Upper lobe of left lung (tissue), 6 donors: Measurements from ENCODE around the gene LRP1B. TPM values are rescaled to one million over a fixed set of nuclear protein-coding genes. Genes with fewer than 3 reads are reported as not detected.

Source experiments
- ATAC-seq, 2 donors: fragments of 200-7000 bp; cut with Tn5 transposase; one replicate each; pipeline ENCODE4 v1.9.1; 2022; ENCODE audit warnings: mild to moderate bottlenecking in 2 of 2, moderate library complexity in 2 of 2; ENCODE audit not compliant: low FRiP score in 2 of 2
- DNase-seq, 2 donors: peaks; one replicate each; pipeline ENCODE4 v3.0.0-alpha.2; 2019 to 2020
- H3K27ac ChIP-seq, 4 donors: fragments of 200-600 bp; sonication (generic); one replicate each; pipeline ENCODE4 v1.5.1; 2016 to 2019
- H3K27me3 ChIP-seq, 4 donors: fragments of 200-600 bp; sonication (generic); one replicate each; pipeline ENCODE4 v1.5.1; 2017 to 2019
- H3K36me3 ChIP-seq, 4 donors: fragments of 200-600 bp; sonication (generic); one replicate each; pipeline ENCODE4 v1.5.1; 2016 to 2019
- H3K4me1 ChIP-seq, 4 donors: fragments of 200-600 bp; sonication (generic); one replicate each; pipeline ENCODE4 v1.5.1; 2018 to 2019
- H3K4me3 ChIP-seq, 4 donors: fragments of 200-600 bp; sonication (generic); one replicate each; pipeline ENCODE4 v1.5.1; 2017 to 2019; ENCODE audit warnings: mild to moderate bottlenecking in 2 of 4, moderate library complexity in 1 of 4
- H3K9me3 ChIP-seq, 4 donors: fragments of 200-600 bp; sonication (generic); one replicate each; pipeline ENCODE4 v1.5.1; 2018 to 2019
- CTCF ChIP-seq, 6 experiments: fragments of 450-650 bp in 4 of 6; fragments of 200-600 bp in 2 of 6; sonication (generic) in 2 of 6; IDR thresholded peaks; one replicate each; pipeline ENCODE4 v1.5.1; 2016 to 2019; ENCODE audit warnings: antibody characterized with exemption in 6 of 6
- EP300 ChIP-seq, 4 donors: sonication (generic); formaldehyde crosslinking; IDR thresholded peaks; one replicate each; pipeline ENCODE4 v1.5.1; 2017; ENCODE audit warnings: antibody characterized with exemption in 4 of 4, control low read depth in 2 of 4
- POLR2A ChIP-seq, 4 donors: fragments of 450-650 bp; IDR thresholded peaks; one replicate each; pipeline ENCODE4 v1.5.1; 2016 to 2017; ENCODE audit warnings: antibody characterized with exemption in 4 of 4, mild to moderate bottlenecking in 2 of 4
- POLR2AphosphoS5 ChIP-seq, 2 donors: sonication (generic); formaldehyde crosslinking; IDR thresholded peaks; one replicate each; pipeline ENCODE4 v1.5.1; 2017; ENCODE audit warnings: antibody characterized with exemption in 2 of 2
- WGBS, 2 donors: methylation state at CpG; one replicate each; pipeline ENCODE4 v1.1.5; 2017 to 2018; 5-methylcytosine and 5-hydroxymethylcytosine counted together
- total RNA-seq, 6 donors: library from RNA; depleted of rRNA in 4 of 6; stranded (reverse); fragments of >200 nt in 4 of 6; gene quantifications; one replicate each; pipeline versions ENCODE4 v1.1.0 to v1.2.1, GENCODE V29; 2016 to 2021
- donor health status: DM: no; HTN: no; CAD: no; lungs with moderate emphysema.
- donor health status: DM: no; HTN: yes; CAD: no; lungs with severe emphysema.

LRP1B gene
- total RNA-seq, 6 donors from 2014 or later: under 0.01 to 0.46 (median 0.11) TPM

GRCh38 chr2:141038341-141038740 lies 1092.5 kb downstream of the LRP1B start:
- no peak overlapping the region for H3K4me3 ChIP-seq
- no peak for ATAC-seq
- H3K27ac ChIP-seq: no peak overlapping the region
- H3K4me1 ChIP-seq: no peaks in the 10 kb centered on the region
- DNase-seq: no peak
- no peaks in the 10 kb centered on the region for H3K27me3 ChIP-seq
- no peak for TF ChIP-seq EP300 (IDR thresholded peaks at IDR 0.05)
- TF ChIP-seq POLR2AphosphoS5 (IDR thresholded peaks at IDR 0.05): no peak
- TF ChIP-seq POLR2A (IDR thresholded peaks at IDR 0.05): no peak
- no peak for TF ChIP-seq CTCF (IDR thresholded peaks at IDR 0.05)
- no peaks in the 10 kb centered on the region for H3K9me3 ChIP-seq
- 60 to 82% methylated on average over 2 of the region's 2 CpGs for WGBS, 2 donors
- H3K36me3 ChIP-seq: no peaks in the 10 kb centered on the region

- Histone ChIP-seq H3K36me3 (no peaks in the 10 kb centered on the region), H3K27ac (no peak overlapping the region), H3K4me3 (no peak overlapping the region), H3K27me3 (no peaks in the 10 kb centered on the region), H3K9me3 (no peaks in the 10 kb centered on the region), H3K4me1 (no peaks in the 10 kb centered on the region)
- 60 to 71% methylated on average over 2 of the region's 2 CpGs for WGBS, 2 donors
- ATAC-seq (no peak), DNase-seq (no peak)
- TF ChIP-seq POLR2AphosphoS5 (IDR thresholded peaks at IDR 0.05): no peak
- no peak for TF ChIP-seq POLR2A (IDR thresholded peaks at IDR 0.05)
- no peak for TF ChIP-seq EP300 (IDR thresholded peaks at IDR 0.05)
- no peak for TF ChIP-seq CTCF (IDR thresholded peaks at IDR 0.05)
These were observed 1093.5 kb downstream of the LRP1B start for GRCh38 chr2:141037361-141037760.

GRCh38 chr2:141035846-141036420 lies 1094.9 kb downstream of the LRP1B start:
- Histone ChIP-seq H3K4me1 (no peaks in the 10 kb centered on the region), H3K36me3 (no peaks in the 10 kb centered on the region), H3K27me3 (no peaks in the 10 kb centered on the region), H3K9me3 (no peaks in the 10 kb centered on the region), H3K27ac (no peak overlapping the region), H3K4me3 (no peak overlapping the region)
- no peak for TF ChIP-seq CTCF (IDR thresholded peaks at IDR 0.05)
- no peak for TF ChIP-seq POLR2A (IDR thresholded peaks at IDR 0.05)
- no peak for TF ChIP-seq EP300 (IDR thresholded peaks at IDR 0.05)
- no peak for TF ChIP-seq POLR2AphosphoS5 (IDR thresholded peaks at IDR 0.05)
- WGBS, 2 donors: 69 to 73% methylated on average over 4 of the region's 4 CpGs
- ATAC-seq (no peak), DNase-seq (no peak)

GRCh38 chr2:141029428-141030078 lies 1101.3 kb downstream of the LRP1B start:
- 77 to 84% methylated on average over 6 of the region's 6 CpGs for WGBS, 2 donors
- no peak for DNase-seq
- no peak for ATAC-seq
- H3K4me1 ChIP-seq: no peaks in the 10 kb centered on the region
- no peaks in the 10 kb centered on the region for H3K9me3 ChIP-seq
- no peak overlapping the region for H3K27ac ChIP-seq
- H3K36me3 ChIP-seq: no peaks in the 10 kb centered on the region
- TF ChIP-seq EP300 (IDR thresholded peaks at IDR 0.05): no peak
- TF ChIP-seq CTCF (IDR thresholded peaks at IDR 0.05): no peak
- no peak for TF ChIP-seq POLR2AphosphoS5 (IDR thresholded peaks at IDR 0.05)
- no peak for TF ChIP-seq POLR2A (IDR thresholded peaks at IDR 0.05)
- no peak overlapping the region for H3K4me3 ChIP-seq
- no peaks in the 10 kb centered on the region for H3K27me3 ChIP-seq

- Histone ChIP-seq H3K4me1 (no peaks in the 10 kb centered on the region), H3K9me3 (no peaks in the 10 kb centered on the region), H3K36me3 (no peaks in the 10 kb centered on the region), H3K4me3 (no peak overlapping the region), H3K27ac (no peak overlapping the region), H3K27me3 (no peaks in the 10 kb centered on the region)
- TF ChIP-seq POLR2AphosphoS5 (IDR thresholded peaks at IDR 0.05): no peak
- TF ChIP-seq EP300 (IDR thresholded peaks at IDR 0.05): no peak
- no peak for TF ChIP-seq CTCF (IDR thresholded peaks at IDR 0.05)
- no peak for TF ChIP-seq POLR2A (IDR thresholded peaks at IDR 0.05)
- WGBS, 2 donors: 83 to 84% methylated on average over 1 of the region's 1 CpG
- ATAC-seq (no peak), DNase-seq (no peak)
These were observed 1103.6 kb downstream of the LRP1B start for GRCh38 chr2:141027221-141027620.
